Hippocampal formation (tissue), 2 donors: ENCODE measurements around the gene ROBO2.
"Not testable (repeated sequence)": the region's sequence is repeated elsewhere in the genome, so short reads cannot be mapped to it uniquely, and the experiment has no call there.

Source experiments
- DNase-seq, 2 donors: peaks; one replicate each; lab custom pipeline; 2025; lab: John Stamatoyannopoulos, UW

Gene ROBO2

DNA sequence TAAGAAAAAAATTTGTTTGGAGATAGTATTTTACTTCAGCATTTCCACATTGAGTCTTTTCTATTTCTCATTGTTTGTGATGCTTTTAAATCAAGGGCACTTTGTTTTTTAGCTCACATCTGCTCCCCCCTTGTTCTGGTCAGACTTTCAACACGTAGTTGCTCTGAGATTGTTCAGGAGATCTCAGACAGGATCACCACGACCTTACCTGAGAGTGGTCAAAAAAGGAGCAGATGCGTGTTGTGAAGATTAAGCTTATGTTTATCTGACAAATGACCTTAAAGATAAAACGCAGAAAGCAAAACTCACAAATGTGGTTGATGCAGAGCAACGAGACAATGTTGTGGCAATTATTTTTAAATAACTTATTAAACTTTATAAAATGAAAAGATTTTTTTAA is 298.3 kb downstream of the ROBO2 start:
- DNase-seq: no peak

DNA sequence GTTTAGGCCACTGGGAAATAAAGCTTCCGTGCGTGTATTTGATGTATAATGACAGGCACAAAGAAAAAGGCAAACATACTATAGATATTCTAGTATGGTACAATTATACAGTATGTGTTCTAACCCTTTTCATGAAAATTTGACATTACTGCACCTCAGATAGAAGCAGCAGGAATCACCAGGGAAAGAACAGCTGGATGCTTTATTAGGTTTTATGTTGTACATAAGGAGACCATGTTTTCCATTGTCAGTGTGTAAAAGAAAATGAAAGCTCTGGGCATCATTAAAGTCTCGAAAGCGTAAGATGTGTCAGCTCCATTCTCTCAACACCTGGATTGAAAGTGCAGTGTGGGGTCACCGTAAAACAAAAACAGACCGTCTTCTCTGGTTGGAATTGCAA is 302.1 kb downstream of the ROBO2 start:
- no peak for DNase-seq

DNA sequence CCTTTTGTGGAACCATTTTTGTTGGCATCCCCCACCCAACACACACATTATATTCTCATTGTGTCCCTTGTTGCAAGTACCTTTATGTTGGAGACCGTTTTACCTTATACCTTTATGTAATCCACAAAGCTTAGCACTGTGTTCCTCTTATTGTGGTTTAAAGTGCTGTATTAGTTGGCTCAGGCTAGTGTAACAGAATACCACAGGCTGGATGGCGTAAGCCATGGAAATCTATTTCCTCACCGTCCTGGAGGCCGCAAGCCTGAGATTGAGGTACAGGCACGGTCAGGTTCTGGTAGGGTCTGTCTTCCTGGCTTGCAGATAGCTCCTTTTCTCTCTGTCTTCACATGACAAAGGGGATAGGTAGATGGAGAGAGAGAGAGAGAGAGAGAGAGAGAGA is 302.8 kb downstream of the ROBO2 start:
- DNase-seq: no peak

DNA sequence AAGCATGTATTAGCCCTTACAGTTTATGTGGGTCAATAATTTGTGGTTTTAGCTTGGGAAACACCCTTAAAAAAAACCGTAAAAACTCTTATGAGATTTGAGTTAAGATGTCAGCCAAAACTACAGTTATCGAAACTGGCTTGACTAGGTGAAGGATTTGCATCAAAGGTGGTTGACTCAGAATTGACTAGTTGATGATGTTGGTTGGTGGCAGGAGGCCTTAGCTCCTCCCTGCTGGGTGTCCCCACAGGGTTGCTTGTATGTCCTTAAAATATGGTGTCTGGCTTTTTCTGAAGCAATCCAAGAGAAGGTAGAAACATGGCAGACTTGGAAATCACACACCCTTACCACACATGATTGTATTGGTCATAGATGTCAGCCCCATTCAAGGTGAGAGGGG is 305.1 kb downstream of the ROBO2 start:
- DNase-seq: no peak

DNA sequence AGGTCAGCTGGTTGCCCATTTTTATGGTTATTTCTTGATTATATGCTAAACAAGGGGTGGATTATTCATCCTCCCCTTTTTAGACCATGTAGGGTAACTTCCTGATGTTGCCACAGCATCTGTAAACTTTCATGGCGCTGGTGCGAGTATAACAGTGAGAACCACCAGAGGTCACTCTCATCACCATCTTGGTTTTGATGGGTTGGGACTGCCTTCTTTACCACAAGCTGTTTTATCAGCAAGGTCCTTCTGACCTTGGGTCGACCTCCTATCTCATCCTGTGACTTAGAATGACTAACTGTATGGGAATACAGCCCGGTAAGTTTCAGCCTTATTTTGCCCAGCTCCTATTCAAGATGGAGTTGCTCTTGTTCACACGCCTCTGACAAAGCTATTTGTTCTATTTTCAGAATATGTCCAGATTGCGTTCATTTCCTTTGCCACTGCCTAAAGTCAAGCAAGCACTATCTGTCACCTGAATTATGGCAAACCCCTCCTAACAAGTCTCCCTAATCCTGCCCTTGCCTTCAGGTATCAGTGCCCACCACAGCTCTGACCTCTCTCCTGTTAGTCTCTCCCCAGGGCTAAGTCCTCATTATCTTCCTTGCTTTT is 308.5 kb downstream of the ROBO2 start:
- DNase-seq: no peak

DNA sequence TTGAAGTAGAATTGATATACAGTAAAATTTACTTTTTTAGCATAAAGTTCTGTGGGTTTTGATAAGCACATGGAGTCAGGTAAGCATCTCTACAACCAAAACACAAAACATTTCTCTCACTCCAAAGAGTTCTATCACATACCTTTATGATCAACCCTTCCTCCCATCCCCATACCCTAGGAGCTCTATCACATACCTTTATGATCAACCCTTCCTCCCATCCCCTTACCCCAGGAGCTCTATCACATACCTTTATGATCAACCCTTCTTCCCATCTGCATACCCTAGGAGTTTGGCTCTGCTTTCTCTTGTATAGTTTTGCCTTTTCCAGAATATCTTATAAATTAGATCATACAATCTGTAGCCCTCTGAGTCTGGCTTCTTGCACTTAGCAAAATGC is 315.1 kb downstream of the ROBO2 start:
- DNase-seq: no peak

DNA sequence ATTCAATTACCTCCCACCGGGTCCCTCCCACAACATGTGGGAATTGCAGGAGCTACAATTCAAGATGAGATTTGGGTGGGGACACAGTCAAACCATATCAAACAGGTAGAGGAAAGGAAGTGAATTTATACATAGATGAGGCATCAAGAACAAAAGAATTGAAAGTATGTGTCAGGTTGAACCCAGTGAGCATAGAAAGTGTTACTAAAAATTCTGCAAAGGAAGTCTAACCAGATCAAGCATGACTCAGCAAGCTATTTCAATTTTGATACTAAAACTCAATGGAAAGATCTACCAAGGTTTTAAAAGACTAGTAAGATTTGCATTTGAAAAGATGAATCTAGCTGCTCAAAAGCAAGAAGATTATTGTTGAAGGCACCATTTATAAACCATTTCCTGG is 323.0 kb downstream of the ROBO2 start:
- no peak for DNase-seq

DNA sequence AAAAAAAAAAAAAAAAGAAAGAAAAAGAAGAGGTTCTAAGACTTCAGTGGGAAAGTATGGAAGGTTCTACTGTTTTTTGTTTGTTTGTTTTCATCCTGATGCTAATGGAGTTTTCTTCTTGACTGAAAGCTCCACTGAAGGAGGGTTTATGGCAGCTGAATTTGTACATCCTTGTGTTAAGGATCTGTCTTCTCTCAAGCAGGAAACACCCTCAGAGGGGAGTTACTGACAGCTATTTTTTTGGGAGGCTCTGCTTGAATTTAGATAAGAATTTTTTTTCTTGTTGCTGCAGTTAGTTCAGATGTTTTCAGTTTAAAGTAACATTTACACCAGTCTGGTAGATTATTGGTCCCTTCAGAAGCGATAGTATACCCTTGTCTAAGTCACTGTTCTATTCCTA is 325.3 kb downstream of the ROBO2 start:
- DNase-seq: no peak

DNA sequence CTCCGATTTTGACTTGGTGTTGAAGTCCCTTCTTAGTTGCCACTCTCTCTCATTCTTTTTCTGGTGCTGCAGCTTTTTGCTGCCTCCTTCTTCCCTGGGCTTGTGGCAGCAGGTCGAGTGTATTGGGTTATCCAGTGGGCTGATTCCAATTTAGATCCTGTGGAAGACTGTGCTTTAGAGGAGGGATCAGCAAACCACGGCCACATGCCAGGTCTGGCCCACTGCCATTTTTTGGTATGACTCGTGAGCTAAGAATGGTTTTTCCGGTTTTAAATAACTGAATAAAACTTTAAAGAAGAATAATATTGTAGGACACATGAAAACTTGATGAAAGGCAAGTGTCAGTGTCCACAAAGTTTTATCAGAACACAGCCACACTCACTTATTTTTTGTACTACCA is 330.5 kb downstream of the ROBO2 start:
- no peak for DNase-seq

DNA sequence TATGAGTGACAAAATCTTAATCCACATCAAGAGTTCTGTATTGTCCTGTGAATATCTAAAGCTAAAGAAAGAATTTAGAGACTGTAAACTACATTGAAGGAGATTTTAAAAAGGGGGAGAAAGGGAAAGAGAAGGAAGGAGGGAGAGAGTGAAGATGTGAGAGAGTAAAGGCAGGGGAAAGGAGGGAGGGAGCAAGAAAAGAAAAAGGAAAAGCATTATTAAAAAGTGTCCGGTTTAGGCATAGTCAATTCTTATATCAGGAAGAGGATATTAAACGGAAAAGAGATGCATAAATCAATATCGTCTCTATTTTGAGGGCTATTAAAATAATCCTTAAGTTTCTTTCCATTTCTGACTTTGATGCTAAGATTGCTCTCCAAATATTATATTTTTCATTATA is 332.1 kb downstream of the ROBO2 start:
- no peak for DNase-seq

DNA sequence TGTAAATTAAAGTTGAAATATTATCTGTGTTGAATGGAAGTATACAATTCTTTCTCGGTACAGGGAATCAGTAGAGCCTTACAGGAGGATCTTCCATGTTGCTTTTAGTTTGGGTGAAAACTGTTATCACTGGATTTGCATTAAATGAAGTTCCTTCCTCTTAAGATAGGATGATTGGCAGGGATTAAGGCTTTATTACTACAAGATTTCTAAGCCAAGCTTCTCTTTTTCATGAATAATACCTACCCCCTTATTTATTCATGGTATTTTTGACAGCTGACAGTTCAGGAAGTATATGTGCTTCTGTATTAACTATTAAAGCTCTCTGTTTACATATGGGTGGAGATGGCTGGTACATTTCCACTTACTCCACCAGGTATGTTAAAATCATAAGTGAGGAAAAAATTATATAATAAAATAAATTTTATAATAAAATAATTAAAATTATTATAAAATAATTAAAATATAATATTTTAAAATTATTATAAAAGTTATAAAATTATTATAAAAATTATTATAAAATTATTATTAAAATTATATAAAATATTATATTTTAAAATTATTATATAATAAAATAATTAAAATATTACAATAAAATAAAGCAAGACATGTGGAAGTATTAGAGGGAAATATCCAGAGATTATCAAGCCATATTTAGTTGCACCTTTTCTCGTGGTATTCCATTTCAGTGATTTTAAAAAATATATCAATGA is 332.9 kb downstream of the ROBO2 start:
- no peak for DNase-seq

DNA sequence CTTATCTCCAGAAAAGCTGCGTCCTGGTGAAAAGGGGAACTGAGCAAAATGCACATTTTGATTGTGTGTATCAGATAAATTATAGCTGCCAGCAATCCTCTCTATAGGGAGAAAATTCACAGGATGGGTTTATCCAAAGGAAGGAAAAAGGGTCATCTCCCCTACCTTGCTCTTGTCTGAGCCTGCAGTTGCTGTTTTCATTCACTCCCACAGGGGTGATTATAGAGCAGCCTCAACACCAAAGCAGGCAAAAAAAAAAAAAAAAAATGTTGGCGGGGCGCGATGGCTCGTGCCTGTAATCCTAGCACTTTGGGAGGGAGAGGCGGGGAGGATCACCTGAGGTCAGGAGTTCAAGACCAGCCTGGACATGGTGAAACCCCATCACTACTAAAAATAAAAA is 333.7 kb downstream of the ROBO2 start:
- DNase-seq: no peak

DNA sequence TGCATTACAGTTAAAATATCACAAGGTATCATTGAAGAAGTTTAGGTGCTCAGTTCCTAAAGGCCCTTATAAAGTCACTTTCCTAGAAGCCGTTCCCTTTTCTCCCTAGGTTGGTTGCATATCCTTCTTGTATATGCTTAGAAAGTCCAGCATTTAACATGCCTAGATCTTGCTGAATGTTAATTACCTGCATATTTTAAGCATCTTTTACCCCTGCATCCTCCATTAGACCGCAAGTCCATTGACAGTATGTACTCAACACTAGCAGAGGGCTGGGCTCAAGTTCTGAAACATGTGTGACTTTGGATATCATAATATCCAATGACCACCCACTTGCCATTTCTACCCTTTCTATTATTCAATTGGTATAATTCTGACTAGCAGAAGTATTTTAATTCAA is 336.6 kb downstream of the ROBO2 start:
- DNase-seq: no peak

DNA sequence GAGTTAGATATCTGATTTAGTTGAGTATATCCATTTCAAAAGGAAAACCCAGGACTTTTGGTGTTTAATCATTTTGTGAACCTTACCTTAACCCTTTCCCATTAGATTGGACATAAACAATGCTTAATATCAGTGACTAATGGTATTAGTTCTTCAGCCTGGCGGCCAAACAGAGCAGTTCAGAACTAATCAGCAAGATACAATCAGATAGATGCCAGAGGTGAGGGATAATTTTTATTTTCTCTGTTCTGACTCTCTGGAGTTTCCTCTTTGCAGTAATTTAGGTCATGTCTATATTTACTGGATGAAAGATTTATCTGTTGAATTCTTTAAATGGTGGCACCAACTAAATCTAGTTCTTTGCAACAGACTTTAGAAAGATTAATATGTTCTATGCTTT is 337.8 kb downstream of the ROBO2 start:
- DNase-seq: no peak

DNA sequence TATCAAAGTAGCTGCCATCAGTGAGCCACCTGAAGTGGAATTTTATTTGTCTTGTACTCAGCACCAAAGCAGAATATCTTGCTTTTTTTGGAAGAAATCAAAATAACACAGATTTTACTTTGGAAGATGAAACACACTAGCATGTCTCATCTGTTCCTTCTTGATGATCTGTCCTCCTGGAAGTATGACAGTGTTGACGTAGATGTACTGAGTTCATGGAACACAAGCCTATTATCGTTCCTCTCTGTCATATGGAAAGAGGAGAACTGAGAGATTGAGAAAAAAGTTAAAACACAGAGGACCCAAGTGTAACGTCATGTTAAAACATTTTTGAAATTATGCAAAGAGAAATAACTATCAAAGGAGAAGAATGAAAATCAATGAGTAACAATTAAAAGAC is 340.2 kb downstream of the ROBO2 start:
- no peak for DNase-seq

DNA sequence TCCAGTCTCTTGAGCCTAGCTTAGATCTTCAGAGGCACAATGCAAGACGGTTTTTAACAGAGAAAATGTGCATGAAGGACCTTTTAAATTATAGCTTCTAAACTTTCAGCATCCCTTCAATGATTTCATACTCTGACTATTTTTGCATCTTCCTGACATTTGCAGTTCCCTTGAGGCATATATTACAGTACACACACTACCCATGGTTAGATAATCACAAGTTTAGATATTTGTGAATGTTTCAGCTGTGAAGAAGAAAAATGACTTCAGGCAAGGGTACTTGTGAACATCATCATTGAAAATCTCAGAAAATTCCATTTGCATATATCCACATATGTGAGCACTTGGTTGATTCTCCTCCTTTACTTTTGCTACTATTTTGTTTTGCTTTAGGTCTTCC is 341.5 kb downstream of the ROBO2 start:
- no peak for DNase-seq

DNA sequence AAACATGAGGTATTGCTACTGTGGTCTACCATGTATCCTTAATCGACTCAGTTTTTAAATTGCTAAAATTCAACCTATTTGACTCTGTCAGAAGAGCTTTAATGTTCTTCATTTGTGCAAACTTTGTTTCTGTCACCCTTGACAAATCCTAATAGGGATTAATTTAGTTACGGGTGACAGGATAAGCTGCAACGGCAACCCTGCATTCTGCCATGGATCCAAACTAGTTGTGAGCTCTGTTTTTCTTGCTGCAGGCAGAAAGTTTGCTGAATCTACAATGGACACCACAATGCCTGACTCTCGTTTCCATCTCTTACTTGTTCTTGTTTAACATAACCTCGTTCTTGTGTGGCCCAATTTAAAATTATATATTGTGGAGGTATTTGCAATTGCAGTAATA is 352.3 kb downstream of the ROBO2 start:
- no peak for DNase-seq

DNA sequence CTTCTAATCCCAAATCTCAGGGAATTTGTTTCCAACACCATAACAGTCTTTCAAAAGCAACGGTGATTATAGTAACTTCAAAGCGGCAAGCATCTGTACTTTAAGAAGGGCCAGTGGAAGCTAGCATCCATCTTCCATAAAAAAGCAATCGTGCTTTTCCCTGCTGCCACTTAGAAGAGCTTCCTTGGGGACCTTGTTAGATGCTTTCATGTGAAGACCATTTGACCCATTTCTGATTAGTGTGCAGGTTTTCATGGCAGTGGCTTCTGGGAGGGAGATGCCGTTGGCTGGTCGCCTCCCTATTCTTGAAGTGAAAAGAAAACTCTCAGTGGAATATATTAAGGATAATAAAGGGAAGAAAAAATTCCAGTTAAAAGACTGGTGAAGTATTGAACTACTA is 354.1 kb downstream of the ROBO2 start:
- DNase-seq: no peak

DNA sequence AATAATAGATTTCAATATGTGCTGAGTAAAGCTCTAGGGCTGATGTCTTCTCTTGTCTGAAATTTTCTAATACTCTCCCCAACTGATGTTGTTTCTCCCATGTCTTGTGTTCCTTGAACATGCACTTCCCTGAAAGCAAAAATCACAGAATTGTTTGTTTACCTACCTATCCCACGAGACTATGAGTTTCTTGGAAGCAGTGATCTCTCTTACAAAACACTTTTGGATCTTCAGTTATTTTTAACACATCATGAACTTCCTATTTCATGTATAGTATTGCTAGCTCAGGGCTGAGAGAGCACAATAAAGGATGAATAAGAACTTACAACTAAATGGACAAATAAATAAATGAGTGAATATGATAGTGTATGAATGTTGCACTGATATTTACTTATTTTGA is 365.0 kb downstream of the ROBO2 start:
- no peak for DNase-seq

DNA sequence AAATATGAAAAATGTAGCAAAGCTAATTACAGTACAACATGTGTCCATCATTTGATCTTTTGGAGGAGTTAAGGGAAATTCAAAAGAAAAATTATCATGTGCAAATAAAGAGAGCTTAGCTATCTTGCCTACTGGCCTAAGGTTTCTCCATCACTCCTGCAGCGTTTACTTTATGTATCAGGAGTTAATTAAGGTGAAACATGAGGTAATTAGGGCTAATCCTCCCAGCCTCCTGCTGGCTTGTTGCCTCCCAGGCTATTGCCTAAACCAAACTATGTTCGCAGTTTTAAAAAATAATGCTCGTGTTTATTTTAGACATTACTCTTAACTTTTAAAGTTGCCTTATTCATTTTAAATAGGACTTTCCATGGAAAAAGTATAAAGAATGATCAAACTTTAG is 367.5 kb downstream of the ROBO2 start:
- no peak for DNase-seq

DNA sequence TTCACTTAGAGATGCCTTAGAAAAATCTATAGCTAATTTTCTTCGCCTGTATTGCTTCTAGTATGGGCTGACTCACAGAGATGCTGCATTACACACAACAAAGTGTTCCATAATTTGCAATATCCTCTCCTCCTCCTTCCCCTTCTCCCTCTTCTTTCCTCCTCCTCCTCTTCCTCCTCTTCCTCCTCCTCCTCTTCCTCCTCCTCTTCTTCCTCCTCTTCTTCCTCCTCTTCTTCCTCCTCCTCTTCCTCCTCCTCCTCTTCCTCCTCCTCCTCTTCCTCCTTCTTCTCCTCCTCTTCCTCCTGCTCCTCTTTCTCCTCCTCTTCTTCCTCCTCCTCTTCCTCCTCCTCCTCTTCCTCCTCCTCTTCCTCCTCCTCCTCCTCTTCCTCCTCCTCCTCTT is 370.4 kb downstream of the ROBO2 start:
- not testable (repeated sequence) for DNase-seq

DNA sequence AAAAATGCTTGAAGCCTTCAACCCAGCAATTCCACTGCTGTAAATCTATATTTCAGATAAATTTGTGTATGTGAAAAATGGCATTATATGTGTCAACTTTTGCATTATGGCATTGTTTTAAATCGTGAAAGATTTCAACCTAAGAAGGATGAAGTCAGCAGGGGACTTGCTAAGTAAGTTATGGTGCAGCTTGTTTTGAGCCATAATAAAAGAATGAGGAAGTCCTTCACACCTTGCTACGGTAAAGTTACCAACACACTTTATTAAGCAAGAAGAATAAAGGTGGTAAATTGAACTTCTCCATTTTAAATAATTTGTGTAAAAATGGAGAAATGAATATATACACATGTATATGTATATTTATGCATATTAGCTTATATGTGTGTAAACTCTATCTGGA is 371.4 kb downstream of the ROBO2 start:
- no peak for DNase-seq

DNA sequence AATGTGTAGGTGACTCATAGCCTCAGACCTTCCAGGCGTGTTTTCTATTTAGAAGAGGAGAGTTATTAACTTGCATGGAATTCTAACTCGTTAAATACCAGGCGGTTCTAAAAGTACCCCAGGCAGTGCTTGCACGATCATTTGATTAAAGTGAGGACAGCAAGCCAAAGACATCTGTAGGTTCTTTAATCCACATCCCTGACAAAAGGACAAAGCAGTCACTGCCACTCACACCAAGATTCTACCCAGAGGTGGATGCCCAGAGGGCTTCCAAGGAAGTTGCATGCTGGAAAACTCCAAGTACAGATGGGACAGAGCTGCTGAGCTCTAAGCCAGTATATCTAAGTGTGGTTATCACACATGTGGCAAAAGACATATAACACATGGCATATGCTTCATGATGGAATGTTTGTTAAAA is 372.1 kb downstream of the ROBO2 start:
- no peak for DNase-seq

DNA sequence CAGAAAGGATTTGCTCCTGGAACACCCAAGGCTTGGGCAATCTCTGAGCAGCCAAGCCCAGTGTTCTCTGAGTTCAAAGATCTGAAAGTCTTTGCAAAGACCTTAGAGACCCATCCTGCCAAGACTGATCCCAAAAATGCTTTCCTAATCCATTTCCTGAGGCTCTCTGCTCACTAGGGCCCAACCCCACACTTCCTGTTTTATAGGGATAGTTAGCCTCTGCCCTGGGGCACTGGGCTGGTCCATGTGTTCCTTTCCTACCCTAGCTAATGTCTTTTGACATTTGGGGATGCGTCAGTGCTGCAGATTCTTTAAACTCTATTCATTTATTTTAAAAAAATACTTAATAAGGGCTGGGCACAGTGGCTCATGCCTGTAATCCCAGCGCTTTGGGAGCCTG is 372.7 kb downstream of the ROBO2 start:
- DNase-seq: no peak
